PC-9 (cell line): ENCODE measurements around the gene EPN1.

Experiments
- EZH2 ChIP-seq: fragments of 200-600 bp; sonication (generic); IDR thresholded peaks from 2 replicates; pipeline ENCODE4 v1.8.0; 2017; ENCODE audit warnings: antibody characterized with exemption, low read depth
- TF ChIP-seq, protein P1 (sequence below): fragments of 200-600 bp; sonication (generic); conservative IDR thresholded peaks from 2 replicates; pipeline ENCODE4 v1.6.1; 2017; ENCODE audit warnings: mixed run types, antibody characterized with exemption, mild to moderate bottlenecking, moderate library complexity

DNA sequence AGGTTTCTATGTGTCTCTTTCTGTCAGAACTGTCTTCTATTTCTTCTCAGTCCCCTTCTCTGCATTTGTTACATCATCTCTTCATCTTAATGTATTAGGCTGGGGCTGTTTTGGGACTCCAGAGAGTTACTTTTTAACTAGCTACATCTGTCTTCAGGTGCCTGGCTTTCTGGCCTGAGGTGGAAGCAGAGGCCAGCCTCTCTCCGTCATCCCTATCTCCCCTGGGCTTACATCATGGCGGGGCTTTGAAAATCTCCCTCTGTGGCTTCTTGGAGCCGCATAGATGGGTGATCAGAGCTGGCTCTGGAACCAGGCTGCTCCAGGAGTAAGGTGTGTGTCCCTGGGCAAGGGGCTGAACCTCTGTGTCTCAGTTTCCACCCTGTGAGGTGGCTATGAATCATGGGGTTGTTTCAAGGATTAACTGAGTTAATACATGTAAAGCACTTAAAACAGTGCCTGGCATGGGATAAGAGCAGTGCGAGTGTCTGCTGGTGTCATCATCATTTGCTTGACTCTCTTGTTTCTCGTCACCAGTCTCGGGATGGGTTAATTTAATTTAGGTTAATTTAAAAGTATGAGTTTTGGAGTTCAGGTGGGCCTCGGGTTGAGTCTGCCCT, 2.0 kb downstream of the EPN1 start:
- TF ChIP-seq, protein P1, sequence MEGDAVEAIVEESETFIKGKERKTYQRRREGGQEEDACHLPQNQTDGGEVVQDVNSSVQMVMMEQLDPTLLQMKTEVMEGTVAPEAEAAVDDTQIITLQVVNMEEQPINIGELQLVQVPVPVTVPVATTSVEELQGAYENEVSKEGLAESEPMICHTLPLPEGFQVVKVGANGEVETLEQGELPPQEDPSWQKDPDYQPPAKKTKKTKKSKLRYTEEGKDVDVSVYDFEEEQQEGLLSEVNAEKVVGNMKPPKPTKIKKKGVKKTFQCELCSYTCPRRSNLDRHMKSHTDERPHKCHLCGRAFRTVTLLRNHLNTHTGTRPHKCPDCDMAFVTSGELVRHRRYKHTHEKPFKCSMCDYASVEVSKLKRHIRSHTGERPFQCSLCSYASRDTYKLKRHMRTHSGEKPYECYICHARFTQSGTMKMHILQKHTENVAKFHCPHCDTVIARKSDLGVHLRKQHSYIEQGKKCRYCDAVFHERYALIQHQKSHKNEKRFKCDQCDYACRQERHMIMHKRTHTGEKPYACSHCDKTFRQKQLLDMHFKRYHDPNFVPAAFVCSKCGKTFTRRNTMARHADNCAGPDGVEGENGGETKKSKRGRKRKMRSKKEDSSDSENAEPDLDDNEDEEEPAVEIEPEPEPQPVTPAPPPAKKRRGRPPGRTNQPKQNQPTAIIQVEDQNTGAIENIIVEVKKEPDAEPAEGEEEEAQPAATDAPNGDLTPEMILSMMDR = no peak
- no peak for TF ChIP-seq EZH2
